HEK293 (cell line): Measurements from ENCODE around the gene UBR2.

Source experiments
- BCL11B ChIP-seq: fragments of 450-650 bp; formaldehyde crosslinking; IDR thresholded peaks from 2 replicates; pipeline ENCODE4 v1.5.1; 2016; ENCODE audit warnings: low read depth, missing biosample characterization, missing genetic modification characterization
- KLF9 ChIP-seq: fragments of 450-650 bp; formaldehyde crosslinking; IDR thresholded peaks from 2 replicates; pipeline ENCODE4 v1.5.1; 2016; ENCODE audit warnings: missing biosample characterization, missing genetic modification characterization, low read depth
- OVOL3 ChIP-seq: fragments of 450-650 bp; formaldehyde crosslinking; IDR thresholded peaks from 2 replicates; pipeline ENCODE4 v1.5.1; 2016; ENCODE audit warnings: missing biosample characterization, missing genetic modification characterization
- SETDB1 ChIP-seq: IDR thresholded peaks from one replicate; pipeline ENCODE4 v1.6.1; 2017; ENCODE audit warnings: mild to moderate bottlenecking, low read length, moderate library complexity, mixed read lengths; ENCODE audit not compliant: insufficient read length
- ZBTB7A ChIP-seq: fragments of 450-650 bp; formaldehyde crosslinking; IDR thresholded peaks from 2 replicates; pipeline ENCODE4 v1.5.1; 2016; ENCODE audit warnings: low read depth, missing biosample characterization, missing genetic modification characterization
- ZEB2 ChIP-seq: fragments of 450-650 bp; formaldehyde crosslinking; IDR thresholded peaks from 2 replicates; pipeline ENCODE4 v1.5.1; 2016; ENCODE audit warnings: missing biosample characterization, missing genetic modification characterization
- ZNF146 ChIP-seq: fragments of 450-650 bp; formaldehyde crosslinking; IDR thresholded peaks from 2 replicates; pipeline ENCODE4 v1.5.1; 2016; ENCODE audit warnings: missing biosample characterization, missing genetic modification characterization
- ZNF2 ChIP-seq: fragments of 450-650 bp; formaldehyde crosslinking; IDR thresholded peaks from 2 replicates; pipeline ENCODE4 v1.5.1; 2016; ENCODE audit warnings: missing biosample characterization, missing genetic modification characterization
- ZNF221 ChIP-seq: fragments of 450-650 bp; formaldehyde crosslinking; IDR thresholded peaks from 2 replicates; pipeline ENCODE4 v1.5.1; 2017; ENCODE audit warnings: missing biosample characterization, missing genetic modification characterization, borderline replicate concordance
- ZNF24 ChIP-seq: fragments of 450-650 bp; formaldehyde crosslinking; IDR thresholded peaks from 2 replicates; pipeline ENCODE4 v1.5.1; 2016; ENCODE audit warnings: missing biosample characterization, missing genetic modification characterization
- ZNF248 ChIP-seq: fragments of 450-650 bp; formaldehyde crosslinking; IDR thresholded peaks from 2 replicates; pipeline ENCODE4 v1.5.1; 2017; ENCODE audit warnings: missing biosample characterization, missing genetic modification characterization
- ZNF302 ChIP-seq: fragments of 450-650 bp; formaldehyde crosslinking; IDR thresholded peaks from 2 replicates; pipeline ENCODE4 v1.5.1; 2016; ENCODE audit warnings: missing biosample characterization, missing genetic modification characterization, low read depth
- ZNF391 ChIP-seq: fragments of 450-650 bp; formaldehyde crosslinking; IDR thresholded peaks from 2 replicates; pipeline ENCODE4 v1.5.1; 2016; ENCODE audit warnings: low read depth, missing biosample characterization, missing genetic modification characterization, borderline replicate concordance
- ZNF48 ChIP-seq: fragments of 450-650 bp; formaldehyde crosslinking; IDR thresholded peaks from 2 replicates; pipeline ENCODE4 v1.5.1; 2016; ENCODE audit warnings: missing biosample characterization, missing genetic modification characterization
- ZNF510 ChIP-seq: fragments of 450-650 bp; formaldehyde crosslinking; IDR thresholded peaks from 2 replicates; pipeline ENCODE4 v1.5.1; 2018; ENCODE audit warnings: mild to moderate bottlenecking, missing genetic modification characterization, missing biosample characterization; ENCODE audit not compliant: insufficient replicate concordance
- ZNF529 ChIP-seq: fragments of 450-650 bp; formaldehyde crosslinking; IDR thresholded peaks from 2 replicates; pipeline ENCODE4 v1.5.1; 2017; ENCODE audit warnings: missing genetic modification characterization, missing biosample characterization; ENCODE audit not compliant: insufficient replicate concordance
- ZNF660 ChIP-seq: fragments of 450-650 bp; IDR thresholded peaks from 2 replicates; pipeline ENCODE4 v1.5.1; 2018; ENCODE audit warnings: missing biosample characterization, mild to moderate bottlenecking, missing genetic modification characterization
- ZSCAN16 ChIP-seq: fragments of 450-650 bp; formaldehyde crosslinking; IDR thresholded peaks from 2 replicates; pipeline ENCODE4 v1.5.1; 2016; ENCODE audit warnings: missing biosample characterization, missing genetic modification characterization
- TF ChIP-seq, protein P1 (sequence below): fragments of 450-650 bp; formaldehyde crosslinking; IDR thresholded peaks from 2 replicates; pipeline ENCODE4 v1.5.1; 2016; ENCODE audit warnings: missing biosample characterization, missing genetic modification characterization, borderline replicate concordance
- TF ChIP-seq, protein P2 (sequence below): fragments of 450-650 bp; formaldehyde crosslinking; IDR thresholded peaks from 2 replicates; pipeline ENCODE4 v1.5.1; 2016; ENCODE audit warnings: missing biosample characterization, missing genetic modification characterization
- TF ChIP-seq, protein P3 (sequence below): fragments of 450-650 bp; formaldehyde crosslinking; IDR thresholded peaks from 2 replicates; pipeline ENCODE4 v1.5.1; 2016; ENCODE audit warnings: missing biosample characterization, missing genetic modification characterization
- TF ChIP-seq, protein P4 (sequence below): fragments of 450-650 bp; IDR thresholded peaks from 2 replicates; pipeline ENCODE4 v1.5.1; 2018; ENCODE audit warnings: missing biosample characterization, missing genetic modification characterization
- TF ChIP-seq, protein P5 (sequence below): IDR thresholded peaks from 2 replicates; pipeline ENCODE4 v1.6.1; 2011; ENCODE audit warnings: mild to moderate bottlenecking, low read depth, low read length, borderline replicate concordance
- TF ChIP-seq, protein P6 (sequence below): fragments of 450-650 bp; formaldehyde crosslinking; IDR thresholded peaks from 2 replicates; pipeline ENCODE4 v1.5.1; 2016; ENCODE audit warnings: missing biosample characterization, missing genetic modification characterization, low read depth

UBR2 gene

DNA sequence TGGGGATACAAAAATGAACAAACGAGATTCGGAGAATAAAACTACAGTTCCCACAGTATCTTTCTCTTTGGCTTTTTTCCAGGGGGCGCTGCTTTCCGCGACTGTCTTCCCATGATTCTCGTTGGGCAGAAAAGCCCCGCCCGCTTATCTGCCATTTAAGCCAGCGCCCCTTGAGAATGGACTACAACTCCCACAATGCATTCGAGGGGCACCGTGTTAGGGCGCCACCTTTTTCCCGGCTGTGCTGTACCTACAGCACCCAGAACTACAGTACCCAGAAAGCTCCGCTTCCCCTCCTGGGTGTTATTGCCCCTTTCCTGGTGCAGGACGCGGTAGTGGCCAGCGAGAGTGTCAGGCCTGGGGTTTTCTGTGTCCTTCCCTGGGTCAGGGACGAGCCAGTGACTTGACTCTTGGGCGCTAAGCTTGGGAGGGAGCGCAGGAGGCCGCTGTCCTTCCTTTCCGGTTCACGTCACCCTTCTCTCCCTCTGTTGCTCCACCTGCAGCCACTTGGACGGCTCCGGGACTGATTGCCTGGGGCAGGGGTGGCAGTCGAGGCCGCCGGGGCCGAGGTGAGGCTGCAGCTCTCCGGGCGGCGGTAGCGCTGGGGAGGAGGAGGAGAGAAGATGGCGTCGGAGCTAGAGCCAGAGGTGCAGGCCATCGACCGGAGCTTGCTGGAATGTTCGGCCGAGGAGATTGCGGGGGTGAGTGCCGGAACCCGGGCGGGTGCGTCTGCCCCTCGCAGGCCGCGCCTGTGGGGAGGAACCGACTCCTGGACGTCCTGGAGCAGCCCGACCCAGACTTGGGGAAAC is at the start of gene UBR2 (continued):
- TF ChIP-seq ZNF146 (peak; percentile 64), ZNF248 (no peak), ZNF510 (no peak), ZEB2 (no peak), ZNF48 (tag by site-specific recombination) (no peak), ZNF2 (tag by site-specific recombination) (peak; percentile 80), ZNF221 (tag by site-specific recombination) (no peak), KLF9 (tag by site-specific recombination) (no peak; the same call in 1 of the 2 replicates), ZNF391 (tag by site-specific recombination) (peak; percentile 61; the same call in 1 of the 2 replicates), ZNF529 (no peak), ZNF660 (peak; percentile 76; the same call in 1 of the 2 replicates), OVOL3 (tag by site-specific recombination) (no peak), ZBTB7A (tag by site-specific recombination) (peak; percentile 9; the same call in 1 of the 2 replicates), ZSCAN16 (no peak), BCL11B (tag by site-specific recombination) (peak; percentile 85), SETDB1 (peak; percentile 20), ZNF302 (no peak), ZNF24 (tag by site-specific recombination) (no peak)
- TF ChIP-seq, protein P1, sequence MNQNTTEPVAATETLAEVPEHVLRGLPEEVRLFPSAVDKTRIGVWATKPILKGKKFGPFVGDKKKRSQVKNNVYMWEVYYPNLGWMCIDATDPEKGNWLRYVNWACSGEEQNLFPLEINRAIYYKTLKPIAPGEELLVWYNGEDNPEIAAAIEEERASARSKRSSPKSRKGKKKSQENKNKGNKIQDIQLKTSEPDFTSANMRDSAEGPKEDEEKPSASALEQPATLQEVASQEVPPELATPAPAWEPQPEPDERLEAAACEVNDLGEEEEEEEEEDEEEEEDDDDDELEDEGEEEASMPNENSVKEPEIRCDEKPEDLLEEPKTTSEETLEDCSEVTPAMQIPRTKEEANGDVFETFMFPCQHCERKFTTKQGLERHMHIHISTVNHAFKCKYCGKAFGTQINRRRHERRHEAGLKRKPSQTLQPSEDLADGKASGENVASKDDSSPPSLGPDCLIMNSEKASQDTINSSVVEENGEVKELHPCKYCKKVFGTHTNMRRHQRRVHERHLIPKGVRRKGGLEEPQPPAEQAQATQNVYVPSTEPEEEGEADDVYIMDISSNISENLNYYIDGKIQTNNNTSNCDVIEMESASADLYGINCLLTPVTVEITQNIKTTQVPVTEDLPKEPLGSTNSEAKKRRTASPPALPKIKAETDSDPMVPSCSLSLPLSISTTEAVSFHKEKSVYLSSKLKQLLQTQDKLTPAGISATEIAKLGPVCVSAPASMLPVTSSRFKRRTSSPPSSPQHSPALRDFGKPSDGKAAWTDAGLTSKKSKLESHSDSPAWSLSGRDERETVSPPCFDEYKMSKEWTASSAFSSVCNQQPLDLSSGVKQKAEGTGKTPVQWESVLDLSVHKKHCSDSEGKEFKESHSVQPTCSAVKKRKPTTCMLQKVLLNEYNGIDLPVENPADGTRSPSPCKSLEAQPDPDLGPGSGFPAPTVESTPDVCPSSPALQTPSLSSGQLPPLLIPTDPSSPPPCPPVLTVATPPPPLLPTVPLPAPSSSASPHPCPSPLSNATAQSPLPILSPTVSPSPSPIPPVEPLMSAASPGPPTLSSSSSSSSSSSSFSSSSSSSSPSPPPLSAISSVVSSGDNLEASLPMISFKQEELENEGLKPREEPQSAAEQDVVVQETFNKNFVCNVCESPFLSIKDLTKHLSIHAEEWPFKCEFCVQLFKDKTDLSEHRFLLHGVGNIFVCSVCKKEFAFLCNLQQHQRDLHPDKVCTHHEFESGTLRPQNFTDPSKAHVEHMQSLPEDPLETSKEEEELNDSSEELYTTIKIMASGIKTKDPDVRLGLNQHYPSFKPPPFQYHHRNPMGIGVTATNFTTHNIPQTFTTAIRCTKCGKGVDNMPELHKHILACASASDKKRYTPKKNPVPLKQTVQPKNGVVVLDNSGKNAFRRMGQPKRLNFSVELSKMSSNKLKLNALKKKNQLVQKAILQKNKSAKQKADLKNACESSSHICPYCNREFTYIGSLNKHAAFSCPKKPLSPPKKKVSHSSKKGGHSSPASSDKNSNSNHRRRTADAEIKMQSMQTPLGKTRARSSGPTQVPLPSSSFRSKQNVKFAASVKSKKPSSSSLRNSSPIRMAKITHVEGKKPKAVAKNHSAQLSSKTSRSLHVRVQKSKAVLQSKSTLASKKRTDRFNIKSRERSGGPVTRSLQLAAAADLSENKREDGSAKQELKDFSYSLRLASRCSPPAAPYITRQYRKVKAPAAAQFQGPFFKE (tag by site-specific recombination): no peak
- TF ChIP-seq, protein P2, sequence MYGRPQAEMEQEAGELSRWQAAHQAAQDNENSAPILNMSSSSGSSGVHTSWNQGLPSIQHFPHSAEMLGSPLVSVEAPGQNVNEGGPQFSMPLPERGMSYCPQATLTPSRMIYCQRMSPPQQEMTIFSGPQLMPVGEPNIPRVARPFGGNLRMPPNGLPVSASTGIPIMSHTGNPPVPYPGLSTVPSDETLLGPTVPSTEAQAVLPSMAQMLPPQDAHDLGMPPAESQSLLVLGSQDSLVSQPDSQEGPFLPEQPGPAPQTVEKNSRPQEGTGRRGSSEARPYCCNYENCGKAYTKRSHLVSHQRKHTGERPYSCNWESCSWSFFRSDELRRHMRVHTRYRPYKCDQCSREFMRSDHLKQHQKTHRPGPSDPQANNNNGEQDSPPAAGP (tag by site-specific recombination): peak; percentile 78; the same call in 1 of the 2 replicates
- TF ChIP-seq, protein P3, sequence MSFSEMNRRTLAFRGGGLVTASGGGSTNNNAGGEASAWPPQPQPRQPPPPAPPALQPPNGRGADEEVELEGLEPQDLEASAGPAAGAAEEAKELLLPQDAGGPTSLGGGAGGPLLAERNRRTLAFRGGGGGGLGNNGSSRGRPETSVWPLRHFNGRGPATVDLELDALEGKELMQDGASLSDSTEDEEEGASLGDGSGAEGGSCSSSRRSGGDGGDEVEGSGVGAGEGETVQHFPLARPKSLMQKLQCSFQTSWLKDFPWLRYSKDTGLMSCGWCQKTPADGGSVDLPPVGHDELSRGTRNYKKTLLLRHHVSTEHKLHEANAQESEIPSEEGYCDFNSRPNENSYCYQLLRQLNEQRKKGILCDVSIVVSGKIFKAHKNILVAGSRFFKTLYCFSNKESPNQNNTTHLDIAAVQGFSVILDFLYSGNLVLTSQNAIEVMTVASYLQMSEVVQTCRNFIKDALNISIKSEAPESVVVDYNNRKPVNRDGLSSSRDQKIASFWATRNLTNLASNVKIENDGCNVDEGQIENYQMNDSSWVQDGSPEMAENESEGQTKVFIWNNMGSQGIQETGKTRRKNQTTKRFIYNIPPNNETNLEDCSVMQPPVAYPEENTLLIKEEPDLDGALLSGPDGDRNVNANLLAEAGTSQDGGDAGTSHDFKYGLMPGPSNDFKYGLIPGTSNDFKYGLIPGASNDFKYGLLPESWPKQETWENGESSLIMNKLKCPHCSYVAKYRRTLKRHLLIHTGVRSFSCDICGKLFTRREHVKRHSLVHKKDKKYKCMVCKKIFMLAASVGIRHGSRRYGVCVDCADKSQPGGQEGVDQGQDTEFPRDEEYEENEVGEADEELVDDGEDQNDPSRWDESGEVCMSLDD (tag by site-specific recombination): peak; percentile 93
- TF ChIP-seq, protein P4, sequence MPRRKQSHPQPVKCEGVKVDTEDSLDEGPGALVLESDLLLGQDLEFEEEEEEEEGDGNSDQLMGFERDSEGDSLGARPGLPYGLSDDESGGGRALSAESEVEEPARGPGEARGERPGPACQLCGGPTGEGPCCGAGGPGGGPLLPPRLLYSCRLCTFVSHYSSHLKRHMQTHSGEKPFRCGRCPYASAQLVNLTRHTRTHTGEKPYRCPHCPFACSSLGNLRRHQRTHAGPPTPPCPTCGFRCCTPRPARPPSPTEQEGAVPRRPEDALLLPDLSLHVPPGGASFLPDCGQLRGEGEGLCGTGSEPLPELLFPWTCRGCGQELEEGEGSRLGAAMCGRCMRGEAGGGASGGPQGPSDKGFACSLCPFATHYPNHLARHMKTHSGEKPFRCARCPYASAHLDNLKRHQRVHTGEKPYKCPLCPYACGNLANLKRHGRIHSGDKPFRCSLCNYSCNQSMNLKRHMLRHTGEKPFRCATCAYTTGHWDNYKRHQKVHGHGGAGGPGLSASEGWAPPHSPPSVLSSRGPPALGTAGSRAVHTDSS (tag by site-specific recombination): no peak
- TF ChIP-seq, protein P5, sequence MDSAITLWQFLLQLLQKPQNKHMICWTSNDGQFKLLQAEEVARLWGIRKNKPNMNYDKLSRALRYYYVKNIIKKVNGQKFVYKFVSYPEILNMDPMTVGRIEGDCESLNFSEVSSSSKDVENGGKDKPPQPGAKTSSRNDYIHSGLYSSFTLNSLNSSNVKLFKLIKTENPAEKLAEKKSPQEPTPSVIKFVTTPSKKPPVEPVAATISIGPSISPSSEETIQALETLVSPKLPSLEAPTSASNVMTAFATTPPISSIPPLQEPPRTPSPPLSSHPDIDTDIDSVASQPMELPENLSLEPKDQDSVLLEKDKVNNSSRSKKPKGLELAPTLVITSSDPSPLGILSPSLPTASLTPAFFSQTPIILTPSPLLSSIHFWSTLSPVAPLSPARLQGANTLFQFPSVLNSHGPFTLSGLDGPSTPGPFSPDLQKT: no peak
- TF ChIP-seq, protein P6, sequence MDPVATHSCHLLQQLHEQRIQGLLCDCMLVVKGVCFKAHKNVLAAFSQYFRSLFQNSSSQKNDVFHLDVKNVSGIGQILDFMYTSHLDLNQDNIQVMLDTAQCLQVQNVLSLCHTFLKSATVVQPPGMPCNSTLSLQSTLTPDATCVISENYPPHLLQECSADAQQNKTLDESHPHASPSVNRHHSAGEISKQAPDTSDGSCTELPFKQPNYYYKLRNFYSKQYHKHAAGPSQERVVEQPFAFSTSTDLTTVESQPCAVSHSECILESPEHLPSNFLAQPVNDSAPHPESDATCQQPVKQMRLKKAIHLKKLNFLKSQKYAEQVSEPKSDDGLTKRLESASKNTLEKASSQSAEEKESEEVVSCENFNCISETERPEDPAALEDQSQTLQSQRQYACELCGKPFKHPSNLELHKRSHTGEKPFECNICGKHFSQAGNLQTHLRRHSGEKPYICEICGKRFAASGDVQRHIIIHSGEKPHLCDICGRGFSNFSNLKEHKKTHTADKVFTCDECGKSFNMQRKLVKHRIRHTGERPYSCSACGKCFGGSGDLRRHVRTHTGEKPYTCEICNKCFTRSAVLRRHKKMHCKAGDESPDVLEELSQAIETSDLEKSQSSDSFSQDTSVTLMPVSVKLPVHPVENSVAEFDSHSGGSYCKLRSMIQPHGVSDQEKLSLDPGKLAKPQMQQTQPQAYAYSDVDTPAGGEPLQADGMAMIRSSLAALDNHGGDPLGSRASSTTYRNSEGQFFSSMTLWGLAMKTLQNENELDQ (tag by site-specific recombination): no peak
